Vagina (tissue), 2 donors: ENCODE data around the gene LPIN1.

Experiments
- POLR2A ChIP-seq, 2 donors: fragments of 450-650 bp; IDR thresholded peaks; one replicate each; pipeline ENCODE4 v1.6.1; 2017; ENCODE audit warnings: antibody characterized with exemption in 2 of 2, mild to moderate bottlenecking in 2 of 2, moderate library complexity in 2 of 2
- TF ChIP-seq, protein P1 (sequence below), 3 experiments: fragments of 450-650 bp in 2 of 3; fragments of 200-600 bp in 1 of 3; sonication (generic) in 1 of 3; IDR thresholded peaks; one replicate each; pipeline ENCODE4 v1.5.1; 2017 to 2019; ENCODE audit warnings: antibody characterized with exemption in 3 of 3, mild to moderate bottlenecking in 2 of 3, moderate library complexity in 2 of 3

DNA sequence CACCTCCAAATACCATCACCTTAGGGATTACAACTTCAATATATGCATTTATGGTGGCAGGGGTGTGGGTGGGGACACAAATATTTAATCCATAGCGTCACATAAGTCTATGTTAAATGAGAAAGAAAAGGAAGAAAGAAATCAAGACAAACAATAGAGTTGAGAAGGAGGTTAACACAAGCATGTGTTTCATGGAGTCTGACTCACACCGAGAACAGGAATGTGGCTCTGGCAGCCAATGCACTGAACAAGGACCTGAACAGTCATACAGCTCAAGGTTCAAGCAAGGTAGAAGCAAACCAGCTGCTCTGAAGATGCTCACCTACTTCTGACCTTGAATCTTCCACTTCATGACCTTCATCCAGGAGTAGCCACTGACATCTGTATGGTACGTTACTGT is 36.2 kb upstream of the LPIN1 start:
- TF ChIP-seq, protein P1, sequence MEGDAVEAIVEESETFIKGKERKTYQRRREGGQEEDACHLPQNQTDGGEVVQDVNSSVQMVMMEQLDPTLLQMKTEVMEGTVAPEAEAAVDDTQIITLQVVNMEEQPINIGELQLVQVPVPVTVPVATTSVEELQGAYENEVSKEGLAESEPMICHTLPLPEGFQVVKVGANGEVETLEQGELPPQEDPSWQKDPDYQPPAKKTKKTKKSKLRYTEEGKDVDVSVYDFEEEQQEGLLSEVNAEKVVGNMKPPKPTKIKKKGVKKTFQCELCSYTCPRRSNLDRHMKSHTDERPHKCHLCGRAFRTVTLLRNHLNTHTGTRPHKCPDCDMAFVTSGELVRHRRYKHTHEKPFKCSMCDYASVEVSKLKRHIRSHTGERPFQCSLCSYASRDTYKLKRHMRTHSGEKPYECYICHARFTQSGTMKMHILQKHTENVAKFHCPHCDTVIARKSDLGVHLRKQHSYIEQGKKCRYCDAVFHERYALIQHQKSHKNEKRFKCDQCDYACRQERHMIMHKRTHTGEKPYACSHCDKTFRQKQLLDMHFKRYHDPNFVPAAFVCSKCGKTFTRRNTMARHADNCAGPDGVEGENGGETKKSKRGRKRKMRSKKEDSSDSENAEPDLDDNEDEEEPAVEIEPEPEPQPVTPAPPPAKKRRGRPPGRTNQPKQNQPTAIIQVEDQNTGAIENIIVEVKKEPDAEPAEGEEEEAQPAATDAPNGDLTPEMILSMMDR (IDR thresholded peaks at IDR 0.05), result no peak
- no peak for TF ChIP-seq POLR2A (IDR thresholded peaks at IDR 0.05)
